Nephron progenitor cell (in vitro differentiated cells): ENCODE measurements around the gene RGS6.
"Not testable (repeated sequence)": the region's sequence is repeated elsewhere in the genome, so short reads cannot be mapped to it uniquely, and the experiment has no call there.

Experiments used
- DNase-seq: peaks from one replicate; pipeline ENCODE4 v3.0.0; 2021
- H3K27ac Mint-ChIP-seq: 2 replicates; pipeline ENCODE4 v1.8.0; 2021; ENCODE audit warnings: mild to moderate bottlenecking, moderate library complexity, mixed read lengths
- H3K27me3 Mint-ChIP-seq: 2 replicates; pipeline ENCODE4 v1.8.0; 2021; ENCODE audit warnings: mild to moderate bottlenecking, low read depth, mixed read lengths; ENCODE audit not compliant: poor library complexity
- H3K36me3 Mint-ChIP-seq: 2 replicates; pipeline ENCODE4 v1.8.0; 2021; ENCODE audit warnings: low read depth, mixed read lengths
- H3K4me1 Mint-ChIP-seq: 2 replicates; pipeline ENCODE4 v1.8.0; 2021; ENCODE audit warnings: mixed read lengths
- H3K4me3 Mint-ChIP-seq: 2 replicates; pipeline ENCODE4 v1.8.0; 2021; ENCODE audit warnings: mild to moderate bottlenecking, moderate library complexity, mixed read lengths
- H3K9me3 Mint-ChIP-seq: 2 replicates; pipeline ENCODE4 v1.8.0; 2021; ENCODE audit warnings: mild to moderate bottlenecking, moderate library complexity, mixed read lengths
- TF ChIP-seq, protein P1 (sequence below): fragments of 200-600 bp; sonication (generic); IDR thresholded peaks from 2 replicates; pipeline ENCODE4 v1.5.0; 2021; ENCODE audit warnings: antibody characterized with exemption

RGS6 gene

GRCh38 chr14:71932229-71932981 lies at the start of gene RGS6:
Gene RGS6, plus strand, starts transcription at chr14:71932429.
- H3K27me3 Mint-ChIP-seq, result peaks cover 65% of the 10 kb centered on the region
- DNase-seq, result peak; percentile 65

GRCh38 chr14:71883094-71883493 lies 49.1 kb upstream of the RGS6 start:
- TF ChIP-seq, protein P1, sequence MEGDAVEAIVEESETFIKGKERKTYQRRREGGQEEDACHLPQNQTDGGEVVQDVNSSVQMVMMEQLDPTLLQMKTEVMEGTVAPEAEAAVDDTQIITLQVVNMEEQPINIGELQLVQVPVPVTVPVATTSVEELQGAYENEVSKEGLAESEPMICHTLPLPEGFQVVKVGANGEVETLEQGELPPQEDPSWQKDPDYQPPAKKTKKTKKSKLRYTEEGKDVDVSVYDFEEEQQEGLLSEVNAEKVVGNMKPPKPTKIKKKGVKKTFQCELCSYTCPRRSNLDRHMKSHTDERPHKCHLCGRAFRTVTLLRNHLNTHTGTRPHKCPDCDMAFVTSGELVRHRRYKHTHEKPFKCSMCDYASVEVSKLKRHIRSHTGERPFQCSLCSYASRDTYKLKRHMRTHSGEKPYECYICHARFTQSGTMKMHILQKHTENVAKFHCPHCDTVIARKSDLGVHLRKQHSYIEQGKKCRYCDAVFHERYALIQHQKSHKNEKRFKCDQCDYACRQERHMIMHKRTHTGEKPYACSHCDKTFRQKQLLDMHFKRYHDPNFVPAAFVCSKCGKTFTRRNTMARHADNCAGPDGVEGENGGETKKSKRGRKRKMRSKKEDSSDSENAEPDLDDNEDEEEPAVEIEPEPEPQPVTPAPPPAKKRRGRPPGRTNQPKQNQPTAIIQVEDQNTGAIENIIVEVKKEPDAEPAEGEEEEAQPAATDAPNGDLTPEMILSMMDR, result no peak
- DNase-seq, result no peak

More at GRCh38 chr14:71932229-71932981, at the start of gene RGS6:
- Mint-ChIP-seq H3K9me3 (peaks cover 24% of the 10 kb centered on the region), H3K4me1 (peaks cover 13% of the 10 kb centered on the region), H3K36me3 (peaks cover 4% of the 10 kb centered on the region), H3K4me3 (peak within 1 kb of the TSS; percentile 83), H3K27ac (no peak within 1 kb of the TSS)
- TF ChIP-seq, protein P1, result no peak

DNA sequence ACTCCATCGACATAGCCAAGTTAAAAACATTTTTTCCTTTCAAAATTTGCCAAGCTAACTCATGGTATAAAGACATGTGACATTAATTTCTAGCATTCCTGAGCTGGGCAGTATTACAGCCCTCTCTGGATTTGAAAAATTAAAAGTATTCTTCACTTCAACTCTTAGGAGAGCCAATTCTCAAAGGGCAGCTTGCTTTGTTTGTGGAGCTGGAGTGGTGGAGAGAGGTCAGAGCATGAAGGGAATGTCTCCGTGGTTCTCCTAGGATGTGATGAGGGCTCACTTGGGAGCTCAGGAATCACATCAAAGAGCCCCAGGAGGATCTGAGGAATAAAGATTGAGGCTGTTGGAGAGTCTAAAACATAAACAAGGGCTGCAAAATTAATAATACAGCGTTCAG lies 46.9 kb upstream of the RGS6 start:
- Mint-ChIP-seq H3K9me3 (peaks cover 43% of the 10 kb centered on the region), H3K27me3 (peaks cover 13% of the 10 kb centered on the region), H3K4me1 (no peaks in the 10 kb centered on the region), H3K4me3 (no peak overlapping the region), H3K36me3 (peaks cover 6% of the 10 kb centered on the region), H3K27ac (no peak overlapping the region)
- TF ChIP-seq, protein P1, result no peak
- DNase-seq, result no peak

More at GRCh38 chr14:71883094-71883493, 49.1 kb upstream of the RGS6 start:
- H3K36me3 Mint-ChIP-seq, result peaks cover 16% of the 10 kb centered on the region
- peaks cover 49% of the 10 kb centered on the region for H3K9me3 Mint-ChIP-seq
- H3K27ac Mint-ChIP-seq, result no peak overlapping the region
- H3K27me3 Mint-ChIP-seq, result peaks cover 9% of the 10 kb centered on the region
- no peaks in the 10 kb centered on the region for H3K4me1 Mint-ChIP-seq
- H3K4me3 Mint-ChIP-seq, result no peak overlapping the region

- Mint-ChIP-seq H3K27me3 (peaks cover 13% of the 10 kb centered on the region), H3K9me3 (peaks cover 32% of the 10 kb centered on the region)
- not testable (repeated sequence) for H3K4me3 Mint-ChIP-seq, DNase-seq, H3K4me1 Mint-ChIP-seq, H3K36me3 Mint-ChIP-seq, H3K27ac Mint-ChIP-seq
These were observed 44.4 kb upstream of the RGS6 start for GRCh38 chr14:71887802-71888201.

DNA sequence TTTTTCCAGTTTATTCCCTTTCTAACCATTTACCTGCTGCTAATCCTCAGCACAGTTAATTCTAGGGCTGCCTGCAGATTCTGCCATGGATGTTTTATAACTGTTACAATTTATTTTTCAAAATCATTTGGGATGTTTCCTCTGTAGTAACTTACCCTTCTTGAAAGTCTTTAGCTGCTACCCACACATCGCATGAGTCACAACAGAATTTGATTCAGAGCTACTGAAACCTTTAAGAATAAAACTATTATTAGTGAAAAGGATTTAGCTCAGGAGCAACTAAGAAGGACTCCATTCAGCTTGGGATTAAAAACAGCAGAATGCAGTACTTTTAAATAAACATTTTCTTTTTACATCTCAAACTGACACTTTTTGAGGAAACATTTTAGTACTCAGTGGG lies 41.7 kb upstream of the RGS6 start:
- Mint-ChIP-seq H3K27ac (no peak overlapping the region), H3K4me1 (peaks cover 6% of the 10 kb centered on the region), H3K36me3 (peaks cover 6% of the 10 kb centered on the region), H3K4me3 (no peak overlapping the region), H3K9me3 (peaks cover 32% of the 10 kb centered on the region), H3K27me3 (peaks cover 17% of the 10 kb centered on the region)
- TF ChIP-seq, protein P1, result no peak
- DNase-seq, result no peak

- TF ChIP-seq, protein P1, result no peak
- Mint-ChIP-seq H3K4me1 (peaks cover 6% of the 10 kb centered on the region), H3K36me3 (peaks cover 6% of the 10 kb centered on the region), H3K9me3 (peaks cover 30% of the 10 kb centered on the region), H3K27ac (no peak overlapping the region), H3K4me3 (no peak overlapping the region), H3K27me3 (peaks cover 16% of the 10 kb centered on the region)
- DNase-seq, result no peak
These were observed 41.0 kb upstream of the RGS6 start for GRCh38 chr14:71891185-71891584.
